Panc1 (cell line): Measurements from ENCODE around the gene RALB.

Experiments
- POLR2AphosphoS5 ChIP-seq: IDR thresholded peaks from 2 replicates; pipeline ENCODE4 v1.6.1; 2012; ENCODE audit warnings: mild to moderate bottlenecking, low read depth, low read length, moderate library complexity
- SIN3A ChIP-seq: IDR thresholded peaks from 2 replicates; pipeline ENCODE4 v1.6.1; 2012; ENCODE audit warnings: low read depth, mild to moderate bottlenecking, low read length, moderate library complexity, borderline replicate concordance; ENCODE audit not compliant: insufficient read depth
- TCF7L2 ChIP-seq: IDR thresholded peaks from 2 replicates; pipeline ENCODE4 v1.6.1; 2011; ENCODE audit warnings: mild to moderate bottlenecking, low read depth, low read length, inconsistent platforms
- TF ChIP-seq, protein P1 (sequence below): fragments of 450-650 bp; IDR thresholded peaks from 2 replicates; pipeline ENCODE4 v1.5.1; 2017; ENCODE audit warnings: mild to moderate bottlenecking
- TF ChIP-seq, protein P2 (sequence below), 2 experiments: IDR thresholded peaks; 2 replicates each; pipeline ENCODE4 v1.6.1; 2011 to 2012; ENCODE audit warnings: low read depth in 2 of 2, control low read depth in 1 of 2, low read length in 1 of 2, mild to moderate bottlenecking in 1 of 2, moderate library complexity in 1 of 2; ENCODE audit not compliant: insufficient read depth in 1 of 2

DNA sequence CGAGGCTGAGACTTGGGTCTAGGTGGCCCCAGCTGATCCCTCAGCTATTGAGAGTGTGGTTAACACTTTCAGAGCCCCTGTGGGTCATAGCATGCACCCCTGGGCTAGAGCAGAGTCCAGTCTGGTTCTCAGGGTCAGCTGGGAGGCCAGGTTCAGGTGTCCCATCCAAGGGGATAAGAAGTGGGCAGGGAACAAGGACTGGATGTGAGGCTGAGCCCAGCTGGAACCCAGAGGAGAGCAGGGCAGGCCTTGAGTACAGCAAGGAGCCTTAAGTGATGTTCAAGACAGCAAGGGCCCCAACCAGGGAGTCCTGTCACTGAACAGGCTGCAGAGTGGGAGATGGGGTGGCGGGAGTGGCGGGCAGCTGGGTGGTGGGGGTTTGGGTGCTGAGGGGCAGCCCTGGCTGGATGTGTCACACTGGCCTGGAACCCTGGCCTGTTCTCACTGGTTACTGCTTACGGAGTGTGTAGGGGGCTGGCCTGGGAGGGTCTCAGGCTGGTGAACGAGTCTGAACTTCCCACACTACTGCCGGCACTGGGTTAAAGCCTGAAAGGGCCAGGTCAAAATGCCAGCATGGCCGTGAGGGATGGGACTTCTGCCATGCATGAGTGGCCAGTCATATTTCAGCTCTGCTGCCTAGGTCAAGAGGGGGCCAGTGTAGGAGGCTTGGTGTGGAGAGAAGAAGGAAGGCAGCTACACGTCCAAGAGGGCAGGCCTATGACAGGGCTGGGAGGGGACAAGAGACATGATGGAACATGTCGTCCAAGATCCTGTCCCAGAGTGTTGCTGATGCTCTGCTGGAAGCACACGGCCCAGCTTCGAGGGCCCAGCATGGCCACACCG, 43.0 kb upstream of the RALB start:
- TF ChIP-seq, protein P1, sequence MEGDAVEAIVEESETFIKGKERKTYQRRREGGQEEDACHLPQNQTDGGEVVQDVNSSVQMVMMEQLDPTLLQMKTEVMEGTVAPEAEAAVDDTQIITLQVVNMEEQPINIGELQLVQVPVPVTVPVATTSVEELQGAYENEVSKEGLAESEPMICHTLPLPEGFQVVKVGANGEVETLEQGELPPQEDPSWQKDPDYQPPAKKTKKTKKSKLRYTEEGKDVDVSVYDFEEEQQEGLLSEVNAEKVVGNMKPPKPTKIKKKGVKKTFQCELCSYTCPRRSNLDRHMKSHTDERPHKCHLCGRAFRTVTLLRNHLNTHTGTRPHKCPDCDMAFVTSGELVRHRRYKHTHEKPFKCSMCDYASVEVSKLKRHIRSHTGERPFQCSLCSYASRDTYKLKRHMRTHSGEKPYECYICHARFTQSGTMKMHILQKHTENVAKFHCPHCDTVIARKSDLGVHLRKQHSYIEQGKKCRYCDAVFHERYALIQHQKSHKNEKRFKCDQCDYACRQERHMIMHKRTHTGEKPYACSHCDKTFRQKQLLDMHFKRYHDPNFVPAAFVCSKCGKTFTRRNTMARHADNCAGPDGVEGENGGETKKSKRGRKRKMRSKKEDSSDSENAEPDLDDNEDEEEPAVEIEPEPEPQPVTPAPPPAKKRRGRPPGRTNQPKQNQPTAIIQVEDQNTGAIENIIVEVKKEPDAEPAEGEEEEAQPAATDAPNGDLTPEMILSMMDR: no peak
- TF ChIP-seq POLR2AphosphoS5: no peak
- TF ChIP-seq SIN3A: no peak
- TF ChIP-seq, protein P2, sequence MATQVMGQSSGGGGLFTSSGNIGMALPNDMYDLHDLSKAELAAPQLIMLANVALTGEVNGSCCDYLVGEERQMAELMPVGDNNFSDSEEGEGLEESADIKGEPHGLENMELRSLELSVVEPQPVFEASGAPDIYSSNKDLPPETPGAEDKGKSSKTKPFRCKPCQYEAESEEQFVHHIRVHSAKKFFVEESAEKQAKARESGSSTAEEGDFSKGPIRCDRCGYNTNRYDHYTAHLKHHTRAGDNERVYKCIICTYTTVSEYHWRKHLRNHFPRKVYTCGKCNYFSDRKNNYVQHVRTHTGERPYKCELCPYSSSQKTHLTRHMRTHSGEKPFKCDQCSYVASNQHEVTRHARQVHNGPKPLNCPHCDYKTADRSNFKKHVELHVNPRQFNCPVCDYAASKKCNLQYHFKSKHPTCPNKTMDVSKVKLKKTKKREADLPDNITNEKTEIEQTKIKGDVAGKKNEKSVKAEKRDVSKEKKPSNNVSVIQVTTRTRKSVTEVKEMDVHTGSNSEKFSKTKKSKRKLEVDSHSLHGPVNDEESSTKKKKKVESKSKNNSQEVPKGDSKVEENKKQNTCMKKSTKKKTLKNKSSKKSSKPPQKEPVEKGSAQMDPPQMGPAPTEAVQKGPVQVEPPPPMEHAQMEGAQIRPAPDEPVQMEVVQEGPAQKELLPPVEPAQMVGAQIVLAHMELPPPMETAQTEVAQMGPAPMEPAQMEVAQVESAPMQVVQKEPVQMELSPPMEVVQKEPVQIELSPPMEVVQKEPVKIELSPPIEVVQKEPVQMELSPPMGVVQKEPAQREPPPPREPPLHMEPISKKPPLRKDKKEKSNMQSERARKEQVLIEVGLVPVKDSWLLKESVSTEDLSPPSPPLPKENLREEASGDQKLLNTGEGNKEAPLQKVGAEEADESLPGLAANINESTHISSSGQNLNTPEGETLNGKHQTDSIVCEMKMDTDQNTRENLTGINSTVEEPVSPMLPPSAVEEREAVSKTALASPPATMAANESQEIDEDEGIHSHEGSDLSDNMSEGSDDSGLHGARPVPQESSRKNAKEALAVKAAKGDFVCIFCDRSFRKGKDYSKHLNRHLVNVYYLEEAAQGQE (IDR thresholded peaks at IDR 0.05; ENCODE audit: insufficient read depth in 1 of 2, low read depth in 2 of 2, low read length in 1 of 2): no peak
- no peak for TF ChIP-seq TCF7L2
